GM18499 (cell line): Measurements from ENCODE around the gene LONRF3.
"Not testable (repeated sequence)": the region's sequence is repeated elsewhere in the genome, so short reads cannot be mapped to it uniquely, and the experiment has no call there.

ENCODE experiments used
- ATAC-seq: cut with Tn5 transposase; IDR thresholded peaks from one replicate; pipeline ENCODE4 v1.9.1; 2021; ENCODE audit warnings: moderate number of reproducible peaks; ENCODE audit not compliant: insufficient read depth, unreplicated experiment

The LONRF3 gene

DNA sequence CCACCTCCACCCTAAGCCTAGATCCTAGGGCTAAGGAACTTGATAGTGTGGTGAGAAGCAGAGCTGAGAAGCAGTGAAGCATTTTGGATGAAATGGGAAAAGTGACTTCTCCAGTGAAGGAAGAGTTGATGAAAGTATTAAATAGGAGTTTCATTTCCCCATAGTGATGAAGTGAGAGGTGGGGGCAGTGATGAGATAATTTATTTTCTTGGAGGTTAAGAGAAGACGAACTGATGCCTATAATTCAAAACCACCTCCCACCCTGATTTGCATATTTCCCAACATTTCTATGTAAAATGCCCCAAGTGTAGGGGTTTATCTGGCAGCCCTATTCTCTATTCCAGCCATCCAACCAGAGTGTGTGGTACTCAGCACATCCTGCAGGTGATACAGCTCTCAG, 6.3 kb downstream of the LONRF3 start:
- no peak for ATAC-seq

DNA sequence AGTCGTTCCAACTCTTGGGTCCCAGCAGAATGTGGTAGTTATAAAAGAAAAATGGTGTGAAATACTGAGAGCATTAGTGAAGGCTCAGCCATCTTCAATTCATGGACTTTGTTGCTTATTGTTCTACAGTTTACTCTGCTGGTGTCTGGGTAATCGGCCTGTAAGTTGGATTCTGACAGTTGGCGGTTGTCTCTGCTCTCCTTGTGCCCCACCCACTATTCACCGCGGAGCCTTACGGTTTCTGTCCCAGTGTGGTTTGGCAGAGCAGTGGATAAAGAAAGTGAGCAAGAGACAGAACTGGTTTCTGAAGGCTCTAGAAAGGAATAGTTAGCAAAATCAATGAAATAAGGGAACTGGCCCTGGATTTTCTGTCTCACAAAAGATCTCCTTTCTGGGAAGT, 9.1 kb downstream of the LONRF3 start:
- ATAC-seq = no peak

- no peak for ATAC-seq
Measured at GRCh38 chrX:118988911-118989310, 14.5 kb downstream of the LONRF3 start.

DNA sequence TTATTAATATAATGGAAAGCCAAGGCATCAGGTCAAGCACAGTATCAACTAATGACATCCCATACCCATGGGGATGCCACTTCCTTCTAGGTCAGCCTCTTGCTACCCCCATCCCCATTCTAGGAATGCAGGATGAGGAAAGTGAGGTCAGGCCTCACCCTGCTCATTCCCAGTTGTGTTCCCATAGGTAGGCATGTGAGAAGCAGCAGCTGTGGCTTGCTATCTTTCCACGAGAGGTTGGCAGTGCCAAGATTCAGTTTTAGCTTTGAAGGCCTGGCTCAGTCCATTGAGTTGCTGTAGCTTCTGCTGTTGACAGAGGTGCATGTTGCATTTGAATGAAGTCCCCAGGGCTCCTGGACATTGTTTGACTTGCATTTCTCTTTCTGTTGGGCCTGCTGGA, 15.5 kb downstream of the LONRF3 start:
- no peak for ATAC-seq

DNA sequence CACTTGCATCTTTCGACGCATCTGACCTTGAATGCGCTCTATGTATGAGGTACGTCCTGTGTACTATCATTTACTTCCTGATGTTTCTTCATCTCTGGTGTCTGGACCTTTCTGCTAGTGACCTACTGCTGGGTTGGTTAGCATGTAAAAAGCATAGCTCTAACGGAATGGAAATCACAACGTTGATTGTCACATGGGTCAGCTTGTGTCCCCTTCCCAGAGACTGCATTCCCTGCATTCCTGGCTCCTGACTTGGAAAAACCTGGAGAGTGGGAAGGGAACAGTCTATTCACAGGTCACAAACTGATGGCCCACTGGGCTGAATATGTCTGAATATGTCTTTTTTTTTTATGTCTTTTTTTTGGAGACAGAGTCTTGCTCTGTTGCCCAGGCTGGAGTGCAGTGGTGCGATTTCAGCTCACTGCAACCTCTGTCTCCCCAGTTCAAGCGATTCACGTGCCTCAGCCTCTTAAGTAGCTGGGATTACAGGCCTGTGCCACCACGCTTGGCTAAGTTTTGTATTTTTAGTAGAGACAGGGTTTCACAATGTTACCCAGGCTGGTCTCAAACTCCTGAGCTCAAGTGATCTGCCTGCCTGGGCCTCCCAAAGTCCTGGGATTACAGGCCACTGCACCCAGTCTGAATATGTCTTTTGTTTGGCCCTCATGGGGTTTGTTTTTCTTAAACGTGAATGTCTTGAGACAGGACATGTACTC, 16.3 kb downstream of the LONRF3 start:
- ATAC-seq = no peak

GRCh38 chrX:118992441-118993121, 18.2 kb downstream of the LONRF3 start:
- not testable (repeated sequence) for ATAC-seq

GRCh38 chrX:119003462-119003861, 29.0 kb downstream of the LONRF3 start:
- no peak for ATAC-seq

- peak; percentile 73 for ATAC-seq
Measured at GRCh38 chrX:119004920-119005524, 30.6 kb downstream of the LONRF3 start.

- no peak for ATAC-seq
Measured at GRCh38 chrX:119007189-119007770, 32.9 kb downstream of the LONRF3 start.

DNA sequence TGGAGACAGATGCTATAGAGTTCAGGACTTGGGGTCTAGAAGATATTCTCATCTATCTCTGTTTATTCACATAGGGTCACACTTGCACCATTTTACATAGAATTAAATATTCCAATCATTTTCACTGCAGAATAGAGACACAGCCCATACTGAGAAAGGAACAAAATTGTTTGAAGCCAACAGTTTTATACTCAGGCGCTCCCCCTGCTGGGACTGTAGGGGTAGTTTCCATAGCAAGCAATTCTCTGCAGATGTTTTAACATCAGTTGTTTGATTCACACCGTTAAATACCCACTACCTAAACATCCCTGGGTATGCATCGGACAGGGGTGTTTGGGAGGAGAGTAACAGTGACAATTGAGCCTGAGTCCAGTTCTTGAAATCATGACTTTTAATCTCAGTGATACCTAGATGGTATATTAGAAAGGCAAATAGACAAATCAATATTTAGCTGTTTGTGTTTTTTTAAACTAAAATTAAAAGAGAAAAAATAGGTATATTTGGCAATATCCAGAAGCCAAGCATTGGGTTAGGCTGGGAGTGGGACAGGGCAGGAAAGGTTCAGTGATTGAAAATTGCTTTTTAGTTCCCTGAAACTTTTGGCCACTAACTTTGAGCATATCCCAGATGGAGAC, 33.8 kb downstream of the LONRF3 start:
- no peak for ATAC-seq

GRCh38 chrX:119009071-119009470, 34.7 kb downstream of the LONRF3 start:
- no peak for ATAC-seq

DNA sequence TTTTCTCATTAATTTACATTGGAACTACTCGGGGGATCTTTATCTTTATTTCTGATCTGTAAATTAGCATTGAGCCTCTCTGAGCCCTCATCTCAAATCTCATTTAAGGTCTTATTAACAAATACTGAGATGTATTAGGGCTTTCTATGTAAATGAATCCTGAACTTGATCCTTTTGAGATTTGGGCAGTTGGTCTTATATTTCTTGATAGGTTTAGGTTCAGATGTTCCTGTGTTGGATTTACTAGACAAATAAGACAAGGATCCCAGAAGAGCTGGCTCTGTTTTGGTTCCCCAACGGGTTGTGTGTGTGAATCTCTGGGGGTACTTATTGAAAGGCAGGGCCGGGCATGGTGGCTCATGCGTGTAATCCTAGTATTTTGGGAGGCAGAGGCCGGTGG, 36.1 kb downstream of the LONRF3 start:
- ATAC-seq = no peak

DNA sequence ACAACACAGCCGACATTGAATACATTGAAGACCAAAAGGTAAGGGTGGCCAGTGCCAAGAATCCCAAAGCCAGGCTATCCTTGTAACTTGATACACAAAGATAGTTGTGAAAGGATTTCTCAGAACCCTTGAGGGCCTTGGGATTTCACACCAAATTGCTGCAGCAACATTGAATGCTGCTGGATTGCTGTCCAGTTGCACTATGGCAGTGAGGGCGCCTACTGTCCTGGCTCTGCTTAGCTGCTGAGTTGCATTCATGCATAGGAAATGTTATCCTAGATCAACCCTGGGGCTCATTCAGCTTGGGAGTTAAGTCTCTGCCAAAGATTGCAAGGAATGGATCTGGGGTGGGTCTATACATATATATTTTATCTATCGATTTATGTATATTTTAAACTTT, 38.7 kb downstream of the LONRF3 start:
- ATAC-seq = no peak

GRCh38 chrX:119015407-119016237, 41.2 kb downstream of the LONRF3 start:
- peak; percentile 90 for ATAC-seq

- ATAC-seq = no peak
Measured at GRCh38 chrX:119017077-119017476, 42.7 kb downstream of the LONRF3 start.

DNA sequence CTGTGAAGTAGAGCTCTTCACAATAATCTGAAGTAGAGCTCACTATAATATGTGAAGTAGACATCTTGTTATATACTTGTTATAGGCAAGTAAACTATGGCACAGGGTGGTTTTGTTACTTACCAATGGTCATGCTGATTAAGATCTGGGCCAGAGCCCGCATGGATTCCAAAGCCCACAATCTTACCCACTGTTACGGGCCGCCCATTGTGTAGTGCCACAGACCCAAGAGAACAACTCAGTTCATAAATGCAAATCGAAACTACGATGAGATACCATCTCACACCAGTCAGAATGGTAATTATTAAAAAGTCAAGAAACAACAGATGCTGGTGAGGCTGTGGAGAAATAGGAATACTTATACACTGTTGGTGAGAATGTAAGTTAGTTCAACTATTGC, 51.5 kb downstream of the LONRF3 start:
- no peak for ATAC-seq

DNA sequence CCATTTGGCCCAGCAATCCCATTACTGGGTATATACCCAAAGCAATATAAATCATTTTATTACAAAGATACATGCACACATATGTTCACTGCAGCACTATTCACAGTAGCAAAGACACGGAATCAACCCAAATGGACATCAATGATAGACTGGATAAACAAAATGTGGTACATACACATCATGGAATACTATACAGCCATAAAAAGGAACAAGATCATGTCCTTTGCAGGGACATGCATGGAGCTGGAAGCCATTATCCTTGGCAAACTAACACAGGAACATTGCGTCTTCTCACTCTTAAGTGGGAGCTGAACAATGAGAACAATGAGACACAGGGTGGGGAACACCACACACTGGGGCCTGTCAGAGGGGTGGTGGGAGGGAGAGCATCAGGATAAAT, 51.9 kb downstream of the LONRF3 start:
- ATAC-seq = not testable (repeated sequence)

DNA sequence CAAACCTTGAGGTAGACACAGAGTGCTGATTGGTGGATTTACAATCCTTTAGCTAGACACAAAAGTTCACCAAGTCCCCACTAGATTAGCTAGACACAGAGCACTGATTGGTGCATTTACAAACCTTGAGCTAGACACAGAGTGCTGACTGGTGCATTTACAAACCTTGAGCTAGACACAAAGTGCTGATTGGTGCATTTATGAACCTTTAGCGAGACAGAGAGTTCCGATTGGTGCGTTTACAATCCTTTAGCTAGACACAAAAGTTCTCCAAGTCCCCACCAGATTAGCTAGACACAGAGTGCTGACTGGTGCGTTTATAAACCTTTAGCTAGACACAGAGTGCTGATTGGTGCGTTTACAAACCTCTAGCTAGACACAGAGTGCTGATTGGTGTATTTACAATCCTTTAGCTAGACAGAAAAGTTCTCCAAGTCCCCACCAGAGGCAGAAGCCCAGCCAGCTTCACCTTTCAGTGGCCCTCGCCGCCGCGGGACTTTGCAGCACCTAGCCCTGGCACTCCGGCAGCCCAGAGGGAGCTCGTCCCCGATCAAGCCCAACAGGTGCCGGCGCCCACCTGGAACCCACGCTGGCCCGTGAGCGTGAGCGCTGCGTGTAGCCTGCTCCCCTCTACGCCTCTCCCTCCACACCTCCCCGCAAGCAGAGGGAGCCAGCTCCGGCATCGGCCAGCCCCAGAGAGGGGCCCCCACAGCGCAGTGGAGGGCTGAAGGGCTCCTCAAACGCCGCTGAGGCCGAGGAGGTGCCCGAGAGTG, 53.7 kb downstream of the LONRF3 start:
- ATAC-seq = not testable (repeated sequence)

- no peak for ATAC-seq
Measured at GRCh38 chrX:119028733-119029330, 54.4 kb downstream of the LONRF3 start.
